GM13977 (cell line): Measurements from ENCODE around the gene TUBB6.

Source experiments
- DNase-seq: peaks from one replicate; pipeline ENCODE4 v3.0.0; 2012; ENCODE audit warnings: low spot score
- in situ Hi-C: fragments of 300-500 bp; cut with MboI; formaldehyde crosslinking; loops from one replicate; pipeline ENCODE4 v1.12.0; 2022; ENCODE audit warnings: low sequenced_read_pairs, low pct_unique_long_range_greater_than_20kb, mixed read lengths, inconsistent platforms; ENCODE audit not compliant: unreplicated experiment
- TF ChIP-seq, protein P1 (sequence below): IDR thresholded peaks from 2 replicates; pipeline ENCODE4 v1.5.1; 2012; ENCODE audit warnings: mild to moderate bottlenecking, control low read depth; ENCODE audit not compliant: insufficient read depth; ENCODE audit errors: extremely low read depth, missing control alignments

TUBB6 gene

GRCh38 chr18:12306752-12307700 is 1.0 kb upstream of the TUBB6 start:
- DNase-seq = peak; percentile 52
- TF ChIP-seq, protein P1, sequence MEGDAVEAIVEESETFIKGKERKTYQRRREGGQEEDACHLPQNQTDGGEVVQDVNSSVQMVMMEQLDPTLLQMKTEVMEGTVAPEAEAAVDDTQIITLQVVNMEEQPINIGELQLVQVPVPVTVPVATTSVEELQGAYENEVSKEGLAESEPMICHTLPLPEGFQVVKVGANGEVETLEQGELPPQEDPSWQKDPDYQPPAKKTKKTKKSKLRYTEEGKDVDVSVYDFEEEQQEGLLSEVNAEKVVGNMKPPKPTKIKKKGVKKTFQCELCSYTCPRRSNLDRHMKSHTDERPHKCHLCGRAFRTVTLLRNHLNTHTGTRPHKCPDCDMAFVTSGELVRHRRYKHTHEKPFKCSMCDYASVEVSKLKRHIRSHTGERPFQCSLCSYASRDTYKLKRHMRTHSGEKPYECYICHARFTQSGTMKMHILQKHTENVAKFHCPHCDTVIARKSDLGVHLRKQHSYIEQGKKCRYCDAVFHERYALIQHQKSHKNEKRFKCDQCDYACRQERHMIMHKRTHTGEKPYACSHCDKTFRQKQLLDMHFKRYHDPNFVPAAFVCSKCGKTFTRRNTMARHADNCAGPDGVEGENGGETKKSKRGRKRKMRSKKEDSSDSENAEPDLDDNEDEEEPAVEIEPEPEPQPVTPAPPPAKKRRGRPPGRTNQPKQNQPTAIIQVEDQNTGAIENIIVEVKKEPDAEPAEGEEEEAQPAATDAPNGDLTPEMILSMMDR = peak; percentile 37
- in situ Hi-C loops = no loop called here

DNA sequence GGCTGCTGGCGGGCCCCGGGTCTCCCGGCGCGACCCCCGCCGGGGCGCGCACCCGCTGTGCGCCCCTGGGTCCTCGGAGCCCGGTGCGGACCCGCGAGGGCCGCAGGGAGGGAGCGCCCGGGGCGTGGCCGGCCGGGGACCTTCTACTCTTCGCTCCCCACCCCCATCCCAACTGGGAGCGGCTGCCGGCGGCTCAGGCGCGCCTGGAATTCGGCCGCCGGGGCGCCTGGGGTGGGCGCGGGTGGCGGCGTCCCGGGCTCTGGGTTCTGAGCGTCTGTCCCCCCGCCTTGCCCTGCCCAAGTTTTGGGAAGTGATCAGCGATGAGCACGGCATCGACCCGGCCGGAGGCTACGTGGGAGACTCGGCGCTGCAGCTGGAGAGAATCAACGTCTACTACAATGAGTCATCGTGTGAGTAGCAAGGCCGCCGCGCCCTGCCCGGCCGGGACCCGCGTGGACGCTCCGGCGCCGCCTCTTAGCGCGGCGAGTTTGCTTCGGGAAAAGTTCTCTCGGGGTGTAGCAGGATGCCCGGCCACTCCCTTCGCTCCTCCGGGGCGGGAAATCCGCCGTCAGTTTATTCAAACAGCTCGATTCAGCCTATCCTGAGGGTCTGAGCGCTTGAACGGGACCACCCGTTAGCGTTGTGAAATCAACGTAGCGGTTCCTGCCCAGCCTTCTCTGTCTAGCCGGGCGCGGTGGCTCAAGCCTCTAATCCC is 502 bp downstream of the TUBB6 start:
- DNase-seq = peak; percentile 84
- TF ChIP-seq, protein P1 = no peak
- in situ Hi-C loops = no loop called here

DNA sequence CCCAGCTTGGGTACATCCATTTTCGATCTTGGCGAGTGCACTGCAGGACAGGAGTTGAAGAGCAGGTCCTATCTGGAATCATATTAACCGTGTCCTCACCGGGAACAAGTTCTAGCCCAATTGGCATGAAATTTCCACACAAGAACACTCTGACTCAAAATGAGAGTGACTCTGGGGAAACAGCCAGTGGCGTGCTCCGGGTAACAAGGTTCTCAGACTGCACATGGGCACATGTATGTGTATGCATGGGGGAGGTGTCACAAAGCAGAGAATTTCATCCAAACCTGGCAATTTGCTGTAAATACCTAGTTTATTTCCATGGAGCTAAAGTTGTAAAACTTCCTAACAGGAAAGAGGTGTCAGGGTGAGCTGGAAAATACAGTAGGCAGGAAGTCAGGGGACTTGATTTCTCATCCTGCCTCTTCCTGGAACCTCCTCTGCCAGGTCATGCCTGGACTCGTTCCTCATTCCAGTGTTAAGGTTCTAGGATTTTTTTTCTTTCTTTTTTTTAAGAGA is 1.7 kb downstream of the TUBB6 start:
- TF ChIP-seq, protein P1 = no peak
- in situ Hi-C loops = no loop called here
- DNase-seq = no peak

- DNase-seq = no peak
- in situ Hi-C loops = no loop called here
- TF ChIP-seq, protein P1 = no peak
Observed at GRCh38 chr18:12310762-12311161, 2.7 kb downstream of the TUBB6 start.

- no peak for DNase-seq
- TF ChIP-seq, protein P1 = no peak
- in situ Hi-C loops = no loop called here
Observed at GRCh38 chr18:12312976-12313375, 4.9 kb downstream of the TUBB6 start.

DNA sequence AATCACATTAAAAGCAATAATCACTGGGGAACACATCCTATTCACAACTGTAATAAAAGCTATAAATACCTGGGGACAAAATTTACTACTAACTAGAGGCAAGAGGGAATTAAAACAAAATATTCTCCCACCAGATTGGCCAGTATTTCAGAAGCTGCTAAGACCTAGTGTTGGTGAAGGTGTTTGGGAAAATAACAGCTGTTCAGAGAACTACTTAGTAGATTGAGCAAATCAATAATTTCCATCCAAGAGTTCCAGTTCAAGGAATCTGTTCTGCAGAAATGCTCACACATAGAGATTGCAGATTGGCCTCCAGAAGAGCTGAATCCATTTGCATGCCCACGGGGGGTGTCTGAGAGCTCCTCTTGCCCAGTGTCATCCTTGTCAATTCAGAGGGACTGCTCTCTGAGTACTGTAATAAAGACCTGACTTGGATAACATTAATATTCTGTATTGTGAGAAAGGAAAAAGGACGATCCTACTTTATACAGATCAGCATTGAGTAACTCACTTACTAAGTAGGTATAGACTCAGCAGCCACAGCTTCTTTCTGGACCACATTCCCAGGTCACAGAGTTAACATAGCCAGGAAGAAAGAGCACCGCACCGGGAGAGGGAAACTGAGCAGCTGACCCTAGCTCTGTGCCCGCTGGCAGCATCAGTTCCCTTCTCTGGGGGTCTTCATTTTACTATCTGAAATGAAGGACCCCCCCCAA is 5.6 kb downstream of the TUBB6 start:
- in situ Hi-C loops = no loop called here
- TF ChIP-seq, protein P1 = no peak
- no peak for DNase-seq
